ENCODE measurements around the gene BICDL1.

GRCh38 chr12:120077260-120077659 lies 88.2 kb downstream of the BICDL1 start:
- TF ChIP-seq CTCF (IDR thresholded peaks at IDR 0.05), result no peak
- TF ChIP-seq POLR2A (IDR thresholded peaks at IDR 0.05), result no peak
